ENCODE data around the gene PTPRJ. TPM values are rescaled to one million over a fixed set of nuclear protein-coding genes. Genes with fewer than 3 reads are reported as not detected.

Gene PTPRJ
- total RNA-seq, 4 donors from 2014 or later = 9.8 to 17.8 (median 14.2) TPM

GRCh38 chr11:47987781-47988180 is 7.4 kb downstream of the PTPRJ start:
- DNase-seq (ENCODE audit: low spot score) = no peak
- TF ChIP-seq CTCF (IDR thresholded peaks at IDR 0.05) = no peak
- ATAC-seq (ENCODE audit: low FRiP score) = no peak

- no peak for ATAC-seq (ENCODE audit: low FRiP score)
- DNase-seq (ENCODE audit: low spot score) = no peak
- TF ChIP-seq CTCF (IDR thresholded peaks at IDR 0.05) = no peak
These were observed 9.4 kb downstream of the PTPRJ start for GRCh38 chr11:47989779-47990178.

GRCh38 chr11:47991266-47991830 is 11.0 kb downstream of the PTPRJ start:
- TF ChIP-seq CTCF (IDR thresholded peaks at IDR 0.05) = no peak
- no peak for ATAC-seq (ENCODE audit: low FRiP score)
- no peak for DNase-seq (ENCODE audit: low spot score)

DNA sequence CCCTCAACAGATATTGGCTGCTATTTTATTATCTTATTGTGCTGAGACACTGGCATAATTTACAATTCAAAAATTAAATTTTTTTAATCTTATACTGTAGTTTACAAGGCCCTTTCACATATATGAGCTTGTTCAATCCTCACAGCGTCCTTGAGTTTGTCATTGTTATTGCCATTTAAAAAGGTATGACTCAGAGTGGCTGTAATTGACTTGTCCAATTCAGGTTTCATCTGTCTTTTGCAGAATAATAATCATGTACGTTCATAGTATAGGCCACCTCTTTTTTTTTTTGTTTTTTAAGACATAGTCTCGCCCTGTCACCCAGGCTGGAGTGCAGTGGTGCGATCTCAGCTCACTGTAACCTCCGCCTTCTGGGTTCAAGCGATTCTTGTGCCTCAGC is 11.5 kb downstream of the PTPRJ start:
- TF ChIP-seq CTCF (IDR thresholded peaks at IDR 0.05) = no peak
- ATAC-seq (ENCODE audit: low FRiP score) (no peak), DNase-seq (ENCODE audit: low spot score) (no peak)

DNA sequence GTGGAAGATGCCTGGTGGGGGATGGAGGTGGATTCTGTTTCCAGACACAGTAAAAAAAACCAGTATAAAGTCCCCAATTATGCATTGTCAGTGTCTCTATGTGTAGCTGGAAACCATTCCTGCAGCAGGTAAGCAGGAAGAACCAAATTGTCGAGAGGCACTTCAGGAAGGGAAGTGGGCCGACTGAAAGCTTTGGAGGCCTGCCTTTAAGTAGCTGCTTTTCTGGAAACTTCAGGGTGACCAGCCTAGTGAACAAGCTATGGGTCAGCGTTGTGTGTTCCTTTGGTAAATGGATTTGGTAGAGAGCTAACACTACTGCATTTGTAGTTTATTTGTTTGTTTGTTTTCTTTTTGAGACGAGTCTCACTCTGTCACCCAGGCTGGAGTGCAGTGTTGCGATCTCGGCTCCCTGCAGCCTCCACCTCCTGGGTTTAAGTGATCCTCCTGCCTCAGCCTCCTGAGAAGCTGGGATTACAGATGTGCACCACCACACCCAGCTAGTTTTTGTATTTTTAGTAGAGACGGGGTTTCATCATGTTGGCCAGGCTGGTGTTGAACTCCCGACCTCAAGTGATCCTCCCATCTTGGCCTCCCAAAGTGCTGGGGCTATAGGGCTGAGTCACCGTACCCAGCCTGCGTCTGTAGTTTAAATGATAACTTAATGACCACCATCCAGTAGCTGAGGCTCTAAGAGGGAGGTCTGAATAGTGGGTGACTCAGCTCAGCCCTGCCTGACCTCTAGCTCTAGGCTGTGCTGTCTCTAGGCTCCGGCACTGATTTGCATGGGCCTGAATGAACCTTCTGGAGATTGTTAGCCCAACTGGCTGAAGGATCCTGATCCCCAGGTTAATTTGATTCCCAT is 12.8 kb downstream of the PTPRJ start:
- ATAC-seq (ENCODE audit: low FRiP score) = peak; percentile 90
- no peak for TF ChIP-seq CTCF (IDR thresholded peaks at IDR 0.05)
- DNase-seq (ENCODE audit: low spot score) = no peak

- no peak for ATAC-seq (ENCODE audit: low FRiP score)
- no peak for DNase-seq (ENCODE audit: low spot score)
- TF ChIP-seq CTCF (IDR thresholded peaks at IDR 0.05) = no peak
These were observed 14.1 kb downstream of the PTPRJ start for GRCh38 chr11:47994417-47994816.

DNA sequence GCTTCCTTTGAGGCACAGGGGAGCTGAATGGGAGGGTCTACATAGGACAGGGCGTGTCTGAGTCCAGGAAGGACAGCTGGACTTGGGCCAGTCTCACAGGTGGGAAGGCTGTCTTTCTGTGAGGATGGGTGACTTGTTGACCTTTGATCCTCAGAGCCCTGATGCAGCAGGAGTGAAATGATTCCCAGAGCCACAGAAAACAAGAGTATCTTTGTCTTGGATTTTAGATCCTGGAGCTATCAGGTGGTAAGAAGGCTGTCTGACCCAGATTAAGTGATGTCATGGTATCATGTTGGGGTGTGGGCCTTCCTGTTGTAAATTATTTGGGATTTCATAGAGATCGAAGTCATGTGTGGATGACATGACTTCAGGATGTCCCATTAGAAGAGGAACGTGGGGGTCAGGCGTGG is 15.0 kb downstream of the PTPRJ start:
- no peak for TF ChIP-seq CTCF (IDR thresholded peaks at IDR 0.05)
- no peak for ATAC-seq (ENCODE audit: low FRiP score)

More for the DNA sequence above, 15.0 kb downstream of the PTPRJ start:
- no peak for DNase-seq (ENCODE audit: low spot score)
